ENCODE results near the gene C19orf38. TPM values are rescaled to one million over a fixed set of nuclear protein-coding genes. Genes with fewer than 3 reads are reported as not detected.

C19orf38 gene
- total and polyA plus RNA-seq, 2 donors (not counting 3 experiments of a cell fraction or from before 2014, with no cell fraction given) = not detected

GRCh38 chr19:10850631-10851030 is 2.4 kb downstream of the C19orf38 start:
- POLR2A ChIA-PET = no interaction called here
- DNase-seq (ENCODE audit: low read depth, low spot score) = no peak
- dilution Hi-C loops (cut with MboI; ENCODE audit: extremely low pct_ligation_motif_present, low sequenced_read_pairs) = no loop called here
- Histone ChIP-seq H3K36me3 (ENCODE audit: control insufficient read depth in 2 of 2, extremely low read depth in 1 of 2, insufficient read depth in 2 of 2, low read length in 2 of 2) (no peaks in the 10 kb centered on the region), H2AFZ (ENCODE audit: low read depth, low read length) (no peak overlapping the region), H3K9me3 (replicated peaks; ENCODE audit: control insufficient read depth, insufficient read depth, low read length) (no peaks in the 10 kb centered on the region), H3K4me2 (ENCODE audit: insufficient read depth, low read length) (no peak overlapping the region), H3K9ac (replicated peaks; ENCODE audit: extremely low read depth, insufficient read depth, low read length) (no peak overlapping the region), H4K20me1 (replicated peaks; ENCODE audit: control insufficient read depth, extremely low read depth, insufficient read depth, low read length) (no peaks in the 10 kb centered on the region), H3K4me3 (replicated peaks in 1 of 3; ENCODE audit: insufficient read depth in 1 of 3, low read depth in 1 of 3, low read length in 3 of 3) (no peak overlapping the region), H3K4me1 (ENCODE audit: control insufficient read depth, extremely low read depth, insufficient read depth, low read length) (no peaks in the 10 kb centered on the region), H3K27me3 (ENCODE audit: control insufficient read depth in 2 of 2, insufficient read depth in 2 of 2, low read length in 2 of 2) (peaks cover 1 to 2% of the 10 kb centered on the region in 2 experiments), H3K79me2 (ENCODE audit: control insufficient read depth, insufficient read depth, low read length) (no peaks in the 10 kb centered on the region), H3K9me1 (replicated peaks; ENCODE audit: control insufficient read depth, extremely low read depth, insufficient read depth, low read length) (no peaks in the 10 kb centered on the region), H3K27ac (ENCODE audit: insufficient read depth, low read depth, low read length) (no peak overlapping the region)
- no peak for FAIRE-seq
- no TSS peak for BruUV-seq (replicated peaks)
- intact Hi-C loops (cut with micrococcal nuclease) = no loop called here
- CTCF ChIA-PET = interaction anchor here (1.2 to 5.6 kb wide), 6 partner anchors 10 to 20 kb away, joined by 3 to 56 read pairs (median 4); partner anchors contain the start of genes CARM1 and TMED1
- TF ChIP-seq POLR2AphosphoS5 (IDR thresholded peaks at IDR 0.05; ENCODE audit: insufficient read depth, low read depth, low read length) = no peak
- TF ChIP-seq POLR2A (IDR thresholded peaks at IDR 0.05; ENCODE audit: low read depth, low read length) = no peak
- no peak for TF ChIP-seq JUN (IDR thresholded peaks at IDR 0.05; ENCODE audit: borderline replicate concordance, insufficient read depth, insufficient read length, low read depth)
- no peak for TF ChIP-seq MYC (IDR thresholded peaks at IDR 0.05; ENCODE audit: low read depth, low read length)
- TF ChIP-seq EZH2 (IDR thresholded peaks at IDR 0.05; ENCODE audit: borderline replicate concordance, low read depth, low read length, severe bottlenecking) = no peak
- TF ChIP-seq, protein P1, sequence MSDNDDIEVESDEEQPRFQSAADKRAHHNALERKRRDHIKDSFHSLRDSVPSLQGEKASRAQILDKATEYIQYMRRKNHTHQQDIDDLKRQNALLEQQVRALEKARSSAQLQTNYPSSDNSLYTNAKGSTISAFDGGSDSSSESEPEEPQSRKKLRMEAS (IDR thresholded peaks at IDR 0.05; ENCODE audit: insufficient read depth, insufficient read length) = no peak
- no peak for TF ChIP-seq CTCF (IDR thresholded peaks at IDR 0.05; ENCODE audit: extremely low read depth in 1 of 2, insufficient read depth in 1 of 2, low read depth in 1 of 2, low read length in 2 of 2)
- no peak for TF ChIP-seq GATA2 (IDR thresholded peaks at IDR 0.05; ENCODE audit: insufficient read depth, insufficient read length, low read depth, low read length)
- TF ChIP-seq FOS (IDR thresholded peaks at IDR 0.05; ENCODE audit: borderline replicate concordance, insufficient read depth, low read length) = no peak

All from endothelial cell of umbilical vein (primary cell).